Pericardium fibroblast (primary cell): ENCODE results near the gene NFATC2IP. TPM values are rescaled to one million over a fixed set of nuclear protein-coding genes. Genes with fewer than 3 reads are reported as not detected.

Experiments used
- total RNA-seq: library from RNA; depleted of rRNA; stranded (reverse); fragments of >200 nt; gene quantifications from 2 replicates; pipeline ENCODE4 v1.2.3, GENCODE V29; 2015

NFATC2IP gene
- total RNA-seq = 8.6 and 10.7 TPM in 2 replicates

GRCh38 chr16:28950648-28951409 is at the start of gene NFATC2IP:
TSS of gene NFATC2IP (plus strand) at chr16:28950937. CDS start at chr16:28951012, 75 bp downstream.

GRCh38 chr16:28924762-28925385 is 25.9 kb upstream of the NFATC2IP start, which contains the start of gene RABEP2:
TSS of gene RABEP2 (minus strand) at chr16:28925238. CDS start at chr16:28925163, 75 bp downstream.

GRCh38 chr16:28931801-28932225 is 18.9 kb upstream of the NFATC2IP start, which contains the start of gene CD19:
TSS of gene CD19 (plus strand) at chr16:28931971. CDS start at chr16:28932001, 30 bp downstream.

GRCh38 chr16:28974437-28975157 is 23.9 kb downstream of the NFATC2IP start, which contains the start of gene SPNS1:
TSS of gene SPNS1 (plus strand) at chr16:28974778. CDS start at chr16:28975152, 374 bp downstream.

GRCh38 chr16:28984619-28985135 is 33.9 kb downstream of the NFATC2IP start, which contains the start of gene LAT:
TSS of gene LAT (plus strand) at chr16:28985052. CDS start at chr16:28985418, 366 bp downstream.

Other genes with a start within 250 kb of the NFATC2IP start
- gene EIF3C, start 239.5 kb upstream of the NFATC2IP start, total RNA-seq = 151 and 166 TPM in 2 replicates
- gene NPIPB9, start 199.2 kb upstream of the NFATC2IP start, total RNA-seq = not detected in 2 replicates
- 48.3 and 79.2 TPM in 2 replicates for gene ATXN2L, start 127.9 kb upstream of the NFATC2IP start, total RNA-seq
- gene TUFM, start 104.6 kb upstream of the NFATC2IP start, total RNA-seq = 98.5 and 115 TPM in 2 replicates
- 20.0 and 29.2 TPM in 2 replicates for gene SH2B1, start 87.1 kb upstream of the NFATC2IP start, total RNA-seq
- gene ATP2A1, start 72.4 kb upstream of the NFATC2IP start, total RNA-seq = 0.12 and 0.17 TPM in 2 replicates
- gene RABEP2, start 25.7 kb upstream of the NFATC2IP start, total RNA-seq = 19.6 and 36.4 TPM in 2 replicates
- 2.1 TPM in 1 of 2 replicates, not detected in the other for gene CD19, start 19.0 kb upstream of the NFATC2IP start, total RNA-seq
- 51.2 and 59.4 TPM in 2 replicates for gene SPNS1, start 23.8 kb downstream of the NFATC2IP start, total RNA-seq
- 0.12 and 6.7 TPM in 2 replicates for gene LAT, start 34.1 kb downstream of the NFATC2IP start, total RNA-seq